Measurements from ENCODE around the gene DOCK2. TPM values are rescaled to one million over a fixed set of nuclear protein-coding genes. Genes with fewer than 3 reads are reported as not detected.

DOCK2 gene
- polyA plus RNA-seq, 3 donors, result 57.5 to 178 (median 115) TPM

GRCh38 chr5:169772688-169773087 is 135.6 kb downstream of the DOCK2 start:
- no peak for DNase-seq
- intact Hi-C loops (cut with micrococcal nuclease), result no loop called here
- peak overlapping the region in 1 of 7 donors; percentile 32 for H3K27ac Mint-ChIP-seq
- H2AFZ ChIP-seq (ENCODE audit: insufficient read depth, low read depth, low read length, poor library complexity, severe bottlenecking), result no peak overlapping the region
- no peaks in the 10 kb centered on the region for H3K4me1 Mint-ChIP-seq
- peaks cover 5% of the 10 kb centered on the region for H3K79me2 ChIP-seq (ENCODE audit: insufficient read depth, low read length)
- H3K9me3 ChIP-seq (replicated peaks in 1 of 2; ENCODE audit: control insufficient read depth in 1 of 2, insufficient read depth in 1 of 2, low read length in 2 of 2), result no peaks in the 10 kb centered on the region
- peaks cover 79% of the 10 kb centered on the region in 2 donors for H3K36me3 Mint-ChIP-seq
- H3K27me3 Mint-ChIP-seq (ENCODE audit: low read depth in 3 of 3), result peaks cover 0 to 2% (median 0%) of the 10 kb centered on the region in 3 donors
- H3K36me3 ChIP-seq (replicated peaks in 1 of 2; ENCODE audit: control insufficient read depth in 1 of 2, insufficient read depth in 2 of 2, low read length in 2 of 2), result peaks cover 78 to 97% of the 10 kb centered on the region in 2 donors
- WGBS (ENCODE audit: insufficient coverage), result 100% methylated on average over 4 of the region's 6 CpGs
- TF ChIP-seq CTCF (IDR thresholded peaks at IDR 0.05), result no peak
- no peak overlapping the region for H3K4me3 ChIP-seq (replicated peaks in 1 of 3; ENCODE audit: low read depth in 2 of 3, low read length in 3 of 3)
- H3K9ac ChIP-seq (ENCODE audit: insufficient read depth, low read length, poor library complexity, severe bottlenecking), result no peak overlapping the region
- H3K9me3 Mint-ChIP-seq, result no peaks in the 10 kb centered on the region
- no peak overlapping the region for H3K27ac ChIP-seq (ENCODE audit: low read depth in 1 of 2, low read length in 2 of 2)
- H3K4me1 ChIP-seq (ENCODE audit: control insufficient read depth in 1 of 2, insufficient read depth in 2 of 2, low read length in 2 of 2), result no peaks in the 10 kb centered on the region
- H3K27me3 ChIP-seq (ENCODE audit: control insufficient read depth in 2 of 2, insufficient read depth in 2 of 2, low read length in 2 of 2), result no peaks in the 10 kb centered on the region
- no peak overlapping the region for H3K4me2 ChIP-seq (replicated peaks; ENCODE audit: extremely low read depth, low read length, poor library complexity, severe bottlenecking)
- peaks cover 92% of the 10 kb centered on the region for H4K20me1 ChIP-seq (ENCODE audit: insufficient read depth, low read length)
- H3K4me3 Mint-ChIP-seq, result no peak overlapping the region

GRCh38 chr5:169777159-169777558 is 140.1 kb downstream of the DOCK2 start:
- H3K9me3 Mint-ChIP-seq, result no peaks in the 10 kb centered on the region
- peak overlapping the region in 2 of 7 donors; percentile 23 to 68 for H3K27ac Mint-ChIP-seq
- intact Hi-C loops (cut with micrococcal nuclease), result no loop called here

More at GRCh38 chr5:169777159-169777558, 140.1 kb downstream of the DOCK2 start:
- DNase-seq, result no peak
- Histone ChIP-seq H3K36me3 (replicated peaks in 1 of 2; ENCODE audit: control insufficient read depth in 1 of 2, insufficient read depth in 2 of 2, low read length in 2 of 2) (peaks cover 78 to 98% of the 10 kb centered on the region in 2 donors), H3K9ac (ENCODE audit: insufficient read depth, low read length, poor library complexity, severe bottlenecking) (no peak overlapping the region), H3K79me2 (ENCODE audit: insufficient read depth, low read length) (peaks cover 4% of the 10 kb centered on the region), H2AFZ (ENCODE audit: insufficient read depth, low read depth, low read length, poor library complexity, severe bottlenecking) (no peak overlapping the region), H3K9me3 (replicated peaks in 1 of 2; ENCODE audit: control insufficient read depth in 1 of 2, insufficient read depth in 1 of 2, low read length in 2 of 2) (no peaks in the 10 kb centered on the region), H3K4me3 (replicated peaks in 1 of 3; ENCODE audit: low read depth in 2 of 3, low read length in 3 of 3) (no peak overlapping the region), H3K4me2 (replicated peaks; ENCODE audit: extremely low read depth, low read length, poor library complexity, severe bottlenecking) (no peak overlapping the region), H3K27me3 (ENCODE audit: control insufficient read depth in 2 of 2, insufficient read depth in 2 of 2, low read length in 2 of 2) (no peaks in the 10 kb centered on the region), H3K4me1 (ENCODE audit: control insufficient read depth in 1 of 2, insufficient read depth in 2 of 2, low read length in 2 of 2) (no peaks in the 10 kb centered on the region), H4K20me1 (ENCODE audit: insufficient read depth, low read length) (peaks cover 92% of the 10 kb centered on the region), H3K27ac (ENCODE audit: low read depth in 1 of 2, low read length in 2 of 2) (no peak overlapping the region)
- H3K4me3 Mint-ChIP-seq, result no peak overlapping the region
- WGBS (ENCODE audit: insufficient coverage), result 97% methylated on average over 5 of the region's 6 CpGs
- no peak for TF ChIP-seq CTCF (IDR thresholded peaks at IDR 0.05)
- H3K36me3 Mint-ChIP-seq, result peaks cover 76 to 81% of the 10 kb centered on the region in 2 donors
- H3K27me3 Mint-ChIP-seq (ENCODE audit: low read depth in 3 of 3), result peaks cover 0 to 4% (median 0%) of the 10 kb centered on the region in 3 donors
- H3K4me1 Mint-ChIP-seq, result peaks cover 3% of the 10 kb centered on the region

Measured in CD14-positive monocyte (primary cell).